PC-3 (cell line): Measurements from ENCODE around the gene EREG. TPM values are rescaled to one million over a fixed set of nuclear protein-coding genes. Genes with fewer than 3 reads are reported as not detected.

Experiments used
- ATAC-seq: fragments of 200-7000 bp; cut with Tn5 transposase; 2 replicates; pipeline ENCODE4 v1.9.1; 2020; ENCODE audit warnings: mild to moderate bottlenecking, moderate library complexity
- BruUV-seq: library from RNA; stranded (reverse); fragments of 400-500 nt; replicated peaks from 2 replicates; lab custom pipeline; 2021; lab: Mats Ljungman, UMichigan
- CTCF ChIA-PET: fragments of 300-600 bp; sonication (Branson Sonifier 250); formaldehyde crosslinking; loops from one replicate; lab custom pipeline; 2022; ENCODE audit warnings: antibody characterized with exemption; lab: Charles Lee
- POLR2A ChIA-PET: fragments of 300-600 bp; sonication (Branson Sonifier 250); formaldehyde crosslinking; loops from one replicate; lab custom pipeline; 2022; ENCODE audit warnings: antibody characterized with exemption; ENCODE audit not compliant: unreplicated experiment; lab: Charles Lee
- DNase-seq: peaks from one replicate; pipeline ENCODE4 v3.0.0-alpha.2; 2015
- H2AFZ ChIP-seq: fragments of 300-600 bp; sonication (generic); 2 replicates; pipeline ENCODE4 v1.6.0; 2016; ENCODE audit warnings: antibody characterized with exemption, low read length
- H3F3A ChIP-seq: fragments of 300-600 bp; sonication (generic); one replicate; pipeline ENCODE4 v1.6.0; 2017; ENCODE audit warnings: antibody characterized with exemption, low read length, control low read depth, mild to moderate bottlenecking; ENCODE audit not compliant: unreplicated experiment
- H3K27ac ChIP-seq: fragments of 300-600 bp; sonication (generic); 2 replicates; pipeline ENCODE4 v1.5.1; 2016; ENCODE audit warnings: mild to moderate bottlenecking, low read length
- H3K27me3 ChIP-seq: fragments of 300-600 bp; sonication (generic); 2 replicates; pipeline ENCODE4 v1.6.1; 2016; ENCODE audit warnings: low read length, mixed read lengths
- H3K36me3 ChIP-seq: fragments of 300-600 bp; sonication (generic); 2 replicates; pipeline ENCODE4 v1.6.1; 2016; ENCODE audit warnings: low read depth, mixed run types, low read length, mixed read lengths
- H3K4me1 ChIP-seq: fragments of 300-600 bp; sonication (generic); 2 replicates; pipeline ENCODE4 v1.5.1; 2016; ENCODE audit warnings: low read length; ENCODE audit not compliant: insufficient read depth
- H3K4me2 ChIP-seq: fragments of 300-600 bp; sonication (generic); 2 replicates; pipeline ENCODE4 v1.6.0; 2016; ENCODE audit warnings: low read length
- H3K4me3 ChIP-seq: fragments of 300-600 bp; sonication (generic); 2 replicates; pipeline ENCODE4 v1.5.1; 2016; ENCODE audit warnings: mild to moderate bottlenecking, low read length, mixed read lengths
- H3K79me2 ChIP-seq: fragments of 300-600 bp; sonication (generic); 2 replicates; pipeline ENCODE4 v1.6.1; 2017; ENCODE audit warnings: low read length, mixed read lengths
- H3K9ac ChIP-seq: fragments of 300-600 bp; sonication (generic); 2 replicates; pipeline ENCODE4 v1.6.0; 2016; ENCODE audit warnings: mild to moderate bottlenecking, low read length
- H3K9me2 ChIP-seq: fragments of 300-600 bp; sonication (generic); replicated peaks from 2 replicates; pipeline ENCODE4 v1.6.1; 2016; ENCODE audit warnings: mixed run types, low read length, mixed read lengths
- H3K9me3 ChIP-seq: fragments of 300-600 bp; sonication (generic); 2 replicates; pipeline ENCODE4 v1.6.1; 2016; ENCODE audit warnings: low read length, mixed read lengths
- H4K20me1 ChIP-seq: fragments of 300-600 bp; sonication (generic); 2 replicates; pipeline ENCODE4 v1.6.1; 2016; ENCODE audit warnings: low read length, mixed read lengths
- EZH2 ChIP-seq: fragments of 300-600 bp; sonication (generic); IDR thresholded peaks from one replicate; pipeline ENCODE4 v1.6.1; 2017; ENCODE audit warnings: antibody characterized with exemption, mild to moderate bottlenecking, low read length; ENCODE audit not compliant: unreplicated experiment
- EZH2phosphoT487 ChIP-seq: fragments of 300-600 bp; sonication (generic); IDR thresholded peaks from 2 replicates; pipeline ENCODE4 v1.6.1; 2018; ENCODE audit warnings: mild to moderate bottlenecking, antibody characterized with exemption, low read length, borderline replicate concordance
- intact Hi-C: fragments of 100-400 bp; cut with micrococcal nuclease; formaldehyde crosslinking; loops from 2 replicates; pipeline ENCODE4 v1.9.0; 2023
- total RNA-seq: library from RNA; depleted of rRNA; stranded (reverse); fragments of >200 nt; gene quantifications from 2 replicates; pipeline ENCODE4 v1.2.3, GENCODE V29; 2014
- TF ChIP-seq, protein P1 (sequence below): fragments of 300-600 bp; sonication (generic); conservative IDR thresholded peaks from 2 replicates; pipeline ENCODE4 v1.5.1; 2017; ENCODE audit warnings: antibody characterized with exemption, low read depth, mild to moderate bottlenecking, low read length

Gene EREG
- total RNA-seq, 1 experiment from 2014 or later, result 2.2 TPM

DNA sequence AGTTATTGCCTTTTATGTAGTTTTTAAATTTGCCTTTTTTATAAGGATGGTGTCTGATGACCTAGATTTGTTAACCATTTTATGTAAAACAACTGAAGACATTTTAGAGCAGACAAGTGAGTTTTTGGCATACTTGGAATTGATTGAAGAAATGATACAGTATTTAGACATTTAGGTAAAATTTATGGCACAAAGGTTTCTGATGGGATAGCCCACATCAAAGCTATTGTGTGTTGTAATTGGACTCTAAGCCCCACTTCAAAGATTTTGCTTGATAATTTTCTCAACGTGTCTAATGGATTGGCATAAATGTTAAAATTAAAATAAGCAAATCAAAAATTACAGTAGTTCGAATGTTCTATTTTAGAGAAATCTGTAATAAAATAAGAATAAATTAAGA lies 39.1 kb upstream of the EREG start:
- ChIA-PET POLR2A (no interaction called here), CTCF (no interaction called here)
- TF ChIP-seq, protein P1, sequence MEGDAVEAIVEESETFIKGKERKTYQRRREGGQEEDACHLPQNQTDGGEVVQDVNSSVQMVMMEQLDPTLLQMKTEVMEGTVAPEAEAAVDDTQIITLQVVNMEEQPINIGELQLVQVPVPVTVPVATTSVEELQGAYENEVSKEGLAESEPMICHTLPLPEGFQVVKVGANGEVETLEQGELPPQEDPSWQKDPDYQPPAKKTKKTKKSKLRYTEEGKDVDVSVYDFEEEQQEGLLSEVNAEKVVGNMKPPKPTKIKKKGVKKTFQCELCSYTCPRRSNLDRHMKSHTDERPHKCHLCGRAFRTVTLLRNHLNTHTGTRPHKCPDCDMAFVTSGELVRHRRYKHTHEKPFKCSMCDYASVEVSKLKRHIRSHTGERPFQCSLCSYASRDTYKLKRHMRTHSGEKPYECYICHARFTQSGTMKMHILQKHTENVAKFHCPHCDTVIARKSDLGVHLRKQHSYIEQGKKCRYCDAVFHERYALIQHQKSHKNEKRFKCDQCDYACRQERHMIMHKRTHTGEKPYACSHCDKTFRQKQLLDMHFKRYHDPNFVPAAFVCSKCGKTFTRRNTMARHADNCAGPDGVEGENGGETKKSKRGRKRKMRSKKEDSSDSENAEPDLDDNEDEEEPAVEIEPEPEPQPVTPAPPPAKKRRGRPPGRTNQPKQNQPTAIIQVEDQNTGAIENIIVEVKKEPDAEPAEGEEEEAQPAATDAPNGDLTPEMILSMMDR, result no peak
- TF ChIP-seq EZH2 (no peak), EZH2phosphoT487 (no peak)
- Histone ChIP-seq H3K36me3 (no peaks in the 10 kb centered on the region), H3K27ac (peak overlapping the region; percentile 99), H2AFZ (no peak overlapping the region), H3K4me1 (peaks cover 59% of the 10 kb centered on the region), H3K4me3 (no peak overlapping the region), H3K4me2 (no peak overlapping the region), H3K9me2 (no peaks in the 10 kb centered on the region), H4K20me1 (no peaks in the 10 kb centered on the region), H3F3A (peaks cover 7% of the 10 kb centered on the region), H3K9me3 (no peaks in the 10 kb centered on the region), H3K9ac (peak overlapping the region; percentile 91; the same call in 1 of the 2 replicates), H3K27me3 (no peaks in the 10 kb centered on the region), H3K79me2 (no peaks in the 10 kb centered on the region)
- no peak for DNase-seq
- ATAC-seq, result no peak
- intact Hi-C loops, result no loop called here
- BruUV-seq, result no TSS peak

DNA sequence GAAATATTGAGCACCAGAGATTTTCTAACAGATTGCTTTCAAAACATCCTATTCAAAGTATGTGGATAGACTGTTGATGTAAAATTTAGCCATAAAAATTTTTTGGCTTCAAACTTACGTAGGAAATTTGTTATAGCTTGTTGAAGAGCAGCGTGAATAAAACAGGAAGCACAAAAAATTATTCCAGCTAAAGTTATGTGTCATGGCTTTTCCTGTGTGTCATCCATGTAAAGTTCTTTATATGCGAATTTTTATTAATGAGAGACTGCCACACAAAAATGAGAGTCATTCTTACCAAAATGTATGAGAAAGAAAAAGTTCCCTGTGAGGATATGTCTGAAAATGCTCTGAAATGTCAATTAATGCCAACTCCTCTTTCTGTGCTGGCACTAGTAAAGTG lies 37.2 kb upstream of the EREG start:
- no peaks in the 10 kb centered on the region for H3K27me3 ChIP-seq
- peaks cover 6% of the 10 kb centered on the region; the same call in 1 of the 2 replicates for H3K36me3 ChIP-seq
- H3K4me3 ChIP-seq, result peak overlapping the region; percentile 34; the same call in 1 of the 2 replicates
- no peaks in the 10 kb centered on the region for H4K20me1 ChIP-seq
- DNase-seq, result peak; percentile 69
- H2AFZ ChIP-seq, result peak overlapping the region; percentile 52
- TF ChIP-seq EZH2, result no peak
- H3K79me2 ChIP-seq, result no peaks in the 10 kb centered on the region
- peak; percentile 47 for ATAC-seq
- H3K9me2 ChIP-seq, result no peaks in the 10 kb centered on the region
- H3K9me3 ChIP-seq, result no peaks in the 10 kb centered on the region
- BruUV-seq, result no TSS peak
- ChIA-PET CTCF (no interaction called here), POLR2A (interaction anchor here (0.6 to 0.8 kb wide), 4 partner anchors 11 to 198 kb away, joined by 3 to 5 read pairs (median 4); no protein-coding TSS in a partner anchor)
- intact Hi-C loops, result no loop called here
- peak overlapping the region; percentile 99 for H3K27ac ChIP-seq
- peak overlapping the region; percentile 76 for H3K4me2 ChIP-seq
- H3K9ac ChIP-seq, result peak overlapping the region; percentile 91
- H3F3A ChIP-seq, result peaks cover 7% of the 10 kb centered on the region
- peaks cover 43% of the 10 kb centered on the region for H3K4me1 ChIP-seq

DNA sequence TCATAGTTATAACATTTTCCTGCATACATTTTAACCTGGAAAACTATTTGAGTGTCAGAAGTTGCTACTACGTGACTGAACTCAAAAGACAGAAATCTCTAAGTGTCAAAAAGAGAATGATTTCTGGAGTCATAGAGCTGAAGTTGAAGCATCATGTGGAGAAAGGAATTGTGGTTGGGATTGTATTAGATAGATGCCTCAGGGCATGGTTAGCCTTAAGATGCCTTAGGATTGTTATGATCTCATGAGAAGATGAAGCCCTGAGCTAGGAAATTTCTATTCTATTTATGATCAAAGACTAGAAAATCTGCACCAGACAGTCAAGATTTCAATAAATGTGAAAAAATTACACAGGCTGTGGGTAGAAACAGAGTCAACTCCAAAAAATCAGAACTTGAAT lies 36.4 kb upstream of the EREG start:
- no peak for ATAC-seq
- H3K4me3 ChIP-seq, result no peak overlapping the region
- no peaks in the 10 kb centered on the region for H3K9me3 ChIP-seq
- no peaks in the 10 kb centered on the region for H4K20me1 ChIP-seq
- CTCF ChIA-PET, result no interaction called here
- no peaks in the 10 kb centered on the region for H3K27me3 ChIP-seq
- no peak overlapping the region for H2AFZ ChIP-seq
- intact Hi-C loops, result no loop called here
- H3K4me1 ChIP-seq, result peaks cover 43% of the 10 kb centered on the region
- no TSS peak for BruUV-seq
- no peak for DNase-seq
- H3K36me3 ChIP-seq, result peaks cover 6% of the 10 kb centered on the region; the same call in 1 of the 2 replicates
- peaks cover 7% of the 10 kb centered on the region for H3F3A ChIP-seq
- no peaks in the 10 kb centered on the region for H3K9me2 ChIP-seq
- POLR2A ChIA-PET, result interaction anchor here (0.8 kb wide), 1 partner anchor 197 kb away, joined by 5 read pairs; no protein-coding TSS in a partner anchor
- H3K27ac ChIP-seq, result peak overlapping the region; percentile 99
- H3K4me2 ChIP-seq, result peak overlapping the region; percentile 76
- TF ChIP-seq EZH2, result no peak
- TF ChIP-seq, protein P1, result no peak
- TF ChIP-seq EZH2phosphoT487, result no peak
- H3K79me2 ChIP-seq, result no peaks in the 10 kb centered on the region
- H3K9ac ChIP-seq, result peak overlapping the region; percentile 91
